A549 (cell line): Measurements from ENCODE around the gene SLC25A52. TPM values are rescaled to one million over a fixed set of nuclear protein-coding genes. Genes with fewer than 3 reads are reported as not detected.

Source experiments
- ATAC-seq, 2 experiments: fragments of 200-7000 bp in 1 of 2; fragments of >200 bp in 1 of 2; cut with Nextera tagmentation in 1 of 2; cut with Tn5 transposase in 1 of 2; 3 replicates each; pipeline versions ENCODE4 v1.8.0 to v1.9.1; 2018 to 2020; ENCODE audit warnings: mild to moderate bottlenecking in 1 of 2, moderate library complexity in 1 of 2
- CTCF ChIA-PET: fragments of 300-600 bp; sonication (Branson Sonifier 250); formaldehyde crosslinking; extraction: SDS; loops from one replicate; lab custom pipeline; 2021; ENCODE audit warnings: antibody characterized with exemption, inconsistent platforms; lab: Yijun Ruan, JAX
- POLR2A ChIA-PET: fragments of 350-600 bp; formaldehyde crosslinking; extraction: SDS; loops from one replicate; lab custom pipeline; 2021; ENCODE audit warnings: antibody characterized with exemption, inconsistent platforms; lab: Yijun Ruan, JAX
- DNase-seq, 2 experiments: peaks; one replicate each; pipeline versions ENCODE4 v3.0.0 to v3.0.0-alpha.2; 2011 to 2016; ENCODE audit warnings: low read depth in 1 of 2, low spot score in 1 of 2
- FAIRE-seq: peaks from 2 replicates; lab custom pipeline; 2011; peaks lifted over from hg19 to GRCh38; lab: Jason Lieb, UNC
- H3K27ac ChIP-seq, 2 experiments: fragments of >200 bp; sonication (Bioruptor Twin); formaldehyde crosslinking; 3 replicates each; pipeline ENCODE4 v1.5.1; 2016 to 2017
- H3K4me1 ChIP-seq: fragments of >200 bp; sonication (Bioruptor Twin); formaldehyde crosslinking; 3 replicates; pipeline ENCODE4 v1.6.1; 2016
- H3K4me2 ChIP-seq: fragments of >200 bp; sonication (Bioruptor Twin); formaldehyde crosslinking; 3 replicates; pipeline ENCODE4 v1.6.1; 2016
- H3K4me3 ChIP-seq: fragments of >200 bp; sonication (Bioruptor Twin); formaldehyde crosslinking; 3 replicates; pipeline ENCODE4 v1.5.1; 2016
- H3K9me3 ChIP-seq: fragments of >200 bp; sonication (Bioruptor Twin); formaldehyde crosslinking; 3 replicates; pipeline ENCODE4 v1.6.1; 2016
- BCL3 ChIP-seq: fragments of >200 bp; sonication (Bioruptor Twin); formaldehyde crosslinking; IDR thresholded peaks from 3 replicates; pipeline ENCODE4 v1.6.1; 2016
- BHLHE40 ChIP-seq: IDR thresholded peaks from 2 replicates; pipeline ENCODE4 v1.6.1; 2012; ENCODE audit warnings: low read depth, low read length, inconsistent platforms
- CHD2 ChIP-seq: fragments of 150-350 bp; IDR thresholded peaks from 2 replicates; pipeline ENCODE4 v1.6.1; 2014; ENCODE audit warnings: low read length; ENCODE audit not compliant: partially characterized antibody
- E2F6 ChIP-seq: IDR thresholded peaks from 2 replicates; pipeline ENCODE4 v1.6.1; 2012; ENCODE audit warnings: low read depth, borderline replicate concordance
- EP300 ChIP-seq, 2 experiments: fragments of >200 bp; sonication (Bioruptor Twin); formaldehyde crosslinking; IDR thresholded peaks; 2 replicates in 1 of 2; 3 replicates in 1 of 2; pipeline ENCODE4 v1.6.1; 2016 to 2017
- FOSL2 ChIP-seq, 2 experiments: fragments of 450-650 bp in 1 of 2; fragments of >200 bp in 1 of 2; sonication (Bioruptor Twin) in 1 of 2; formaldehyde crosslinking; IDR thresholded peaks; 2 replicates each; pipeline versions ENCODE4 v1.5.0 to v1.6.1; 2016 to 2020; ENCODE audit warnings: mild to moderate bottlenecking in 1 of 2, moderate library complexity in 1 of 2
- FOXS1 ChIP-seq: fragments of 250-450 bp; sonication (Bioruptor Pico); IDR thresholded peaks from 2 replicates; pipeline ENCODE4 v1.5.0; 2020; ENCODE audit warnings: mild to moderate bottlenecking, moderate library complexity
- HDAC2 ChIP-seq: fragments of 200-600 bp; sonication (generic); IDR thresholded peaks from 2 replicates; pipeline ENCODE4 v1.6.1; 2016
- HEYL ChIP-seq: fragments of 250-450 bp; sonication (Bioruptor Pico); IDR thresholded peaks from 2 replicates; pipeline ENCODE4 v1.8.0; 2021; ENCODE audit warnings: mild to moderate bottlenecking, moderate library complexity
- HMGXB4 ChIP-seq: fragments of 250-450 bp; sonication (Bioruptor Pico); IDR thresholded peaks from 2 replicates; pipeline ENCODE4 v1.5.0; 2021; ENCODE audit warnings: mild to moderate bottlenecking, moderate library complexity, borderline replicate concordance
- KDM1A ChIP-seq: fragments of 200-600 bp; sonication (generic); IDR thresholded peaks from 2 replicates; pipeline ENCODE4 v1.6.1; 2016; ENCODE audit warnings: low read depth, mild to moderate bottlenecking
- KDM5A ChIP-seq: fragments of 200-600 bp; sonication (generic); IDR thresholded peaks from 2 replicates; pipeline ENCODE4 v1.6.1; 2016; ENCODE audit warnings: antibody characterized with exemption, mild to moderate bottlenecking
- MAFK ChIP-seq: fragments of 450-650 bp; IDR thresholded peaks from 2 replicates; pipeline ENCODE4 v1.6.1; 2014; ENCODE audit not compliant: partially characterized antibody
- MAX ChIP-seq: IDR thresholded peaks from 2 replicates; pipeline ENCODE4 v1.6.1; 2012
- NFE2L2 ChIP-seq: fragments of 150-350 bp; conservative IDR thresholded peaks from 2 replicates; pipeline ENCODE4 v1.6.1; 2014; ENCODE audit warnings: low read length
- NR3C1 ChIP-seq: fragments of >200 bp; sonication (Bioruptor Twin); formaldehyde crosslinking; IDR thresholded peaks from 3 replicates; pipeline ENCODE4 v1.6.1; 2017
- PHF8 ChIP-seq: fragments of 200-600 bp; sonication (generic); IDR thresholded peaks from 2 replicates; pipeline ENCODE4 v1.6.1; 2016; ENCODE audit warnings: low read depth, mild to moderate bottlenecking, antibody characterized with exemption, moderate library complexity, borderline replicate concordance
- RCOR1 ChIP-seq: fragments of 150-350 bp; IDR thresholded peaks from 2 replicates; pipeline ENCODE4 v1.6.1; 2014; ENCODE audit warnings: antibody characterized with exemption, low read length, low read depth
- REST ChIP-seq: fragments of 200-600 bp; sonication (generic); IDR thresholded peaks from 2 replicates; pipeline ENCODE4 v1.6.1; 2016; ENCODE audit warnings: antibody characterized with exemption, mild to moderate bottlenecking, moderate library complexity
- RFX5 ChIP-seq: fragments of 450-650 bp; IDR thresholded peaks from 2 replicates; pipeline ENCODE4 v1.7.1; 2014; ENCODE audit warnings: antibody characterized with exemption, mild to moderate bottlenecking, moderate library complexity
- SREBF2 ChIP-seq: fragments of 450-650 bp; IDR thresholded peaks from 2 replicates; pipeline ENCODE4 v1.6.1; 2014; ENCODE audit warnings: mild to moderate bottlenecking, moderate library complexity
- USF2 ChIP-seq: fragments of 450-650 bp; IDR thresholded peaks from 2 replicates; pipeline ENCODE4 v1.6.1; 2014; ENCODE audit warnings: antibody characterized with exemption
- ZC3H11A ChIP-seq: fragments of 450-650 bp; IDR thresholded peaks from 2 replicates; pipeline ENCODE4 v1.6.1; 2014; ENCODE audit warnings: antibody characterized with exemption, mild to moderate bottlenecking
- ZNF302 ChIP-seq: fragments of 250-450 bp; sonication (Bioruptor Pico); IDR thresholded peaks from 2 replicates; pipeline ENCODE4 v1.9.0; 2021; ENCODE audit warnings: inconsistent platforms, mild to moderate bottlenecking, moderate library complexity
- WGBS: methylation state at CpG from one replicate; pipeline ENCODE4 v1.1.6; 2017; ENCODE audit errors: missing lambda C conversion rate; 5-methylcytosine and 5-hydroxymethylcytosine counted together
- polyA plus RNA-seq, 4 experiments: library from polyadenylated mRNA; depleted of rRNA in 3 of 4; stranded (reverse); fragments of >200 nt; fragmentation: RNase III in 1 of 4; extraction: RNeasy Plus Mini Kit Qiagen cat#74134 plus additional on column Dnase treatment in 1 of 4; gene quantifications; 2 replicates in 3 of 4; 3 replicates in 1 of 4; pipeline ENCODE4 v1.2.3, GENCODE V29; 2011 to 2017

SLC25A52 gene
- polyA plus RNA-seq, 2 of the 4 experiments (the other 2 are of a cell fraction), result 0.10 TPM; not detected in 1

GRCh38 chr18:31783059-31783458 is 22.4 kb upstream of the SLC25A52 start:
- Histone ChIP-seq H3K9me3 (0 out of 3 replicates have a peak, but pooled peaks cover 8% of the 10 kb centered on the region), H3K4me3 (no peak overlapping the region), H3K4me1 (no peaks in the 10 kb centered on the region), H3K27ac (no peak overlapping the region), H3K4me2 (no peak overlapping the region)
- DNase-seq, result no peak
- no peak for ATAC-seq
- ChIA-PET CTCF (no interaction called here), POLR2A (no interaction called here)
- TF ChIP-seq HEYL (no peak), E2F6 (no peak), CHD2 (no peak), RFX5 (no peak), MAX (no peak), MAFK (no peak), KDM1A (no peak), ZC3H11A (no peak), REST (no peak), HMGXB4 (CRISPR knock-in tag) (no peak), NFE2L2 (no peak), RCOR1 (no peak), PHF8 (no peak), FOXS1 (CRISPR knock-in tag) (no peak)
- no peak for FAIRE-seq
- 50% methylated on average over 3 of the region's 3 CpGs for WGBS

- DNase-seq (no peak), FAIRE-seq (no peak), ATAC-seq (no peak)
- no peaks in the 10 kb centered on the region for H3K4me1 ChIP-seq
- ChIA-PET CTCF (no interaction called here), POLR2A (no interaction called here)
- no peak overlapping the region for H3K27ac ChIP-seq
- H3K9me3 ChIP-seq, result 0 out of 3 replicates have a peak, but pooled peaks cover 8% of the 10 kb centered on the region
- no peak overlapping the region for H3K4me2 ChIP-seq
- TF ChIP-seq BHLHE40, result no peak
- TF ChIP-seq KDM5A, result peak; percentile 41; the same call in 1 of the 2 replicates
- TF ChIP-seq RCOR1, result no peak
- H3K4me3 ChIP-seq, result no peak overlapping the region
These were observed 17.8 kb upstream of the SLC25A52 start for GRCh38 chr18:31778391-31778950.

GRCh38 chr18:31776093-31776492 is 15.4 kb upstream of the SLC25A52 start:
- 63% methylated on average over 9 of the region's 9 CpGs for WGBS
- H3K27ac ChIP-seq, result no peak overlapping the region
- no peak for FAIRE-seq
- H3K4me2 ChIP-seq, result no peak overlapping the region
- no peak for DNase-seq
- H3K4me1 ChIP-seq, result no peaks in the 10 kb centered on the region
- no peak overlapping the region for H3K4me3 ChIP-seq
- ATAC-seq, result no peak
- ChIA-PET POLR2A (no interaction called here), CTCF (no interaction called here)
- TF ChIP-seq KDM5A (no peak), NR3C1 (no peak), FOSL2 (IDR thresholded peaks at IDR 0.05) (no peak), FOSL2 (CRISPR knock-in tag; IDR thresholded peaks at IDR 0.05) (no peak), HMGXB4 (CRISPR knock-in tag) (no peak), BCL3 (no peak), USF2 (no peak), PHF8 (no peak), MAFK (no peak), ZNF302 (no peak), CHD2 (no peak), FOXS1 (CRISPR knock-in tag) (no peak), HDAC2 (no peak), SREBF2 (no peak), EP300 (IDR thresholded peaks at IDR 0.05) (no peak)
- H3K9me3 ChIP-seq, result 0 out of 3 replicates have a peak, but pooled peaks cover 8% of the 10 kb centered on the region
